KOPT-K1 (cell line): ENCODE data around the gene KRT8.
"Not testable (repeated sequence)": the region's sequence is repeated elsewhere in the genome, so short reads cannot be mapped to it uniquely, and the experiment has no call there.

Experiments used
- H3K27ac ChIP-seq: fragments of 200-600 bp; sonication (generic); 2 replicates; pipeline ENCODE4 v1.5.1; 2016; ENCODE audit warnings: antibody characterized with exemption, mild to moderate bottlenecking, low read depth, low read length; ENCODE audit not compliant: poor library complexity, severe bottlenecking
- H3K36me3 ChIP-seq: fragments of 200-600 bp; sonication (generic); 2 replicates; pipeline ENCODE4 v1.5.1; 2017; ENCODE audit warnings: antibody characterized with exemption, mild to moderate bottlenecking, low read length, moderate library complexity; ENCODE audit not compliant: insufficient read depth
- H3K9me3 ChIP-seq: fragments of 200-600 bp; sonication (generic); 2 replicates; pipeline ENCODE4 v1.5.1; 2017; ENCODE audit warnings: antibody characterized with exemption, low read length, mild to moderate bottlenecking; ENCODE audit not compliant: insufficient read depth, poor library complexity, severe bottlenecking

Gene KRT8

GRCh38 chr12:52856787-52857186, 48.1 kb downstream of the KRT8 start:
- Histone ChIP-seq H3K27ac (no peak overlapping the region), H3K36me3 (no peaks in the 10 kb centered on the region), H3K9me3 (no peaks in the 10 kb centered on the region)

- not testable (repeated sequence) for H3K9me3 ChIP-seq, H3K36me3 ChIP-seq, H3K27ac ChIP-seq
Measured at GRCh38 chr12:52856077-52856476, 48.8 kb downstream of the KRT8 start.

- H3K9me3 ChIP-seq, result no peaks in the 10 kb centered on the region
- no peak overlapping the region for H3K27ac ChIP-seq
- no peaks in the 10 kb centered on the region for H3K36me3 ChIP-seq
Measured at GRCh38 chr12:52851787-52852186, 53.1 kb downstream of the KRT8 start.

- Histone ChIP-seq H3K36me3 (no peaks in the 10 kb centered on the region), H3K27ac (no peak overlapping the region), H3K9me3 (no peaks in the 10 kb centered on the region)
Measured at GRCh38 chr12:52850681-52851080, 54.2 kb downstream of the KRT8 start.

- H3K27ac ChIP-seq, result no peak overlapping the region
- no peaks in the 10 kb centered on the region for H3K36me3 ChIP-seq
- no peaks in the 10 kb centered on the region for H3K9me3 ChIP-seq
Measured at GRCh38 chr12:52849511-52849910, 55.4 kb downstream of the KRT8 start.

- no peaks in the 10 kb centered on the region for H3K36me3 ChIP-seq
- no peak within 1 kb of the TSS for H3K27ac ChIP-seq
- no peaks in the 10 kb centered on the region for H3K9me3 ChIP-seq
Measured at GRCh38 chr12:52848661-52849255, 56.1 kb downstream of the KRT8 start, which contains the start of gene KRT78. KRT78 (minus strand) TSS chr12:52848994; CDS start chr12:52848930, 64 bp downstream.

- Histone ChIP-seq H3K36me3 (no peaks in the 10 kb centered on the region), H3K27ac (no peak overlapping the region), H3K9me3 (no peaks in the 10 kb centered on the region)
Measured at GRCh38 chr12:52847335-52848102, 57.4 kb downstream of the KRT8 start.
